GM23248 (cell line): ENCODE results near the gene ALK. TPM values are rescaled to one million over a fixed set of nuclear protein-coding genes. Genes with fewer than 3 reads are reported as not detected.

Source experiments
- DNase-seq: peaks from one replicate; pipeline ENCODE4 v3.0.0-alpha.2; 2015
- H2AFZ ChIP-seq: fragments of 200-600 bp; sonication (generic); 2 replicates; pipeline ENCODE4 v1.6.1; 2016; ENCODE audit warnings: antibody characterized with exemption
- H3F3A ChIP-seq: fragments of 200-600 bp; sonication (generic); 2 replicates; pipeline ENCODE4 v1.6.1; 2016; ENCODE audit warnings: mild to moderate bottlenecking, antibody characterized with exemption, mixed run types; ENCODE audit not compliant: insufficient read depth
- H3K27ac ChIP-seq: fragments of 200-600 bp; sonication (generic); 2 replicates; pipeline ENCODE4 v1.5.1; 2016; ENCODE audit warnings: mild to moderate bottlenecking
- H3K27me3 ChIP-seq: fragments of 200-600 bp; sonication (generic); replicated peaks from 2 replicates; pipeline ENCODE4 v1.6.1; 2016; ENCODE audit warnings: mild to moderate bottlenecking; ENCODE audit not compliant: insufficient read depth
- H3K36me3 ChIP-seq: fragments of 200-600 bp; sonication (generic); 2 replicates; pipeline ENCODE4 v1.6.1; 2016; ENCODE audit warnings: low read depth, mild to moderate bottlenecking
- H3K4me1 ChIP-seq: fragments of 200-600 bp; sonication (generic); 2 replicates; pipeline ENCODE4 v1.6.1; 2016; ENCODE audit warnings: mild to moderate bottlenecking; ENCODE audit not compliant: insufficient read depth
- H3K4me2 ChIP-seq: fragments of 200-600 bp; sonication (generic); one replicate; pipeline ENCODE4 v1.6.1; 2016; ENCODE audit warnings: mild to moderate bottlenecking; ENCODE audit not compliant: unreplicated experiment
- H3K4me3 ChIP-seq: fragments of 200-600 bp; sonication (generic); 2 replicates; pipeline ENCODE4 v1.5.1; 2016; ENCODE audit warnings: mild to moderate bottlenecking
- H3K79me2 ChIP-seq: fragments of 200-600 bp; sonication (generic); 2 replicates; pipeline ENCODE4 v1.6.1; 2016; ENCODE audit warnings: mild to moderate bottlenecking; ENCODE audit not compliant: insufficient read depth
- H3K9ac ChIP-seq: fragments of 200-600 bp; sonication (generic); 2 replicates; pipeline ENCODE4 v1.6.1; 2016; ENCODE audit warnings: mild to moderate bottlenecking
- H3K9me2 ChIP-seq: fragments of 200-600 bp; sonication (generic); 2 replicates; pipeline ENCODE4 v1.6.1; 2016; ENCODE audit warnings: mixed run types, mild to moderate bottlenecking, moderate library complexity; ENCODE audit not compliant: insufficient read depth
- H3K9me3 ChIP-seq: fragments of 200-600 bp; sonication (generic); one replicate; pipeline ENCODE4 v1.6.1; 2017; ENCODE audit warnings: low read depth
- H4K20me1 ChIP-seq: fragments of 200-600 bp; sonication (generic); 2 replicates; pipeline ENCODE4 v1.6.0; 2016; ENCODE audit not compliant: insufficient read depth
- EZH2 ChIP-seq: fragments of 200-600 bp; sonication (generic); IDR thresholded peaks from 2 replicates; pipeline ENCODE4 v1.6.1; 2018; ENCODE audit warnings: antibody characterized with exemption, mild to moderate bottlenecking; ENCODE audit not compliant: insufficient read depth, poor library complexity, severe bottlenecking
- EZH2phosphoT487 ChIP-seq: fragments of 200-600 bp; sonication (generic); IDR thresholded peaks from 2 replicates; pipeline ENCODE4 v1.6.1; 2018; ENCODE audit warnings: antibody characterized with exemption, moderate library complexity, mild to moderate bottlenecking, low read depth; ENCODE audit not compliant: insufficient read depth
- WGBS, 2 experiments: methylation state at CpG; one replicate each; pipeline ENCODE4 v1.1.6; 2015 to 2017; ENCODE audit warnings: low lambda C conversion rate in 2 of 2, low coverage in 1 of 2; ENCODE audit errors: missing lambda C conversion rate in 2 of 2; 5-methylcytosine and 5-hydroxymethylcytosine counted together
- in situ Hi-C: fragments of 300-500 bp; cut with MboI; formaldehyde crosslinking; loops from 2 replicates; pipeline ENCODE4 v1.15.0; 2020
- polyA plus RNA-seq: library from polyadenylated mRNA; unstranded; fragments of >200 nt; fragmentation: Nextera tagmentation; extraction: Ambion mirVana; gene quantifications from 2 replicates; pipeline ENCODE4 v1.2.1, GENCODE V29; 2016
- total RNA-seq: library from RNA; depleted of rRNA; stranded (reverse); fragments of >200 nt; shearing (Covaris generic); gene quantifications from 2 replicates; pipeline ENCODE4 v1.2.3, GENCODE V29; 2014

The ALK gene
- total and polyA plus RNA-seq, 2 experiments from 2014 or later, result under 0.01 to 0.05 TPM

GRCh38 chr2:29332540-29332939 lies 588.8 kb downstream of the ALK start:
- no peaks in the 10 kb centered on the region; the same call in 1 of the 2 replicates for H3K27me3 ChIP-seq
- no peaks in the 10 kb centered on the region for H3F3A ChIP-seq
- TF ChIP-seq EZH2phosphoT487 (no peak), EZH2 (no peak)
- H4K20me1 ChIP-seq, result no peaks in the 10 kb centered on the region
- in situ Hi-C loops, result no loop called here
- H3K4me2 ChIP-seq, result no peak overlapping the region
- H3K27ac ChIP-seq, result no peak overlapping the region
- no peaks in the 10 kb centered on the region for H3K79me2 ChIP-seq
- 91 to 92% methylated on average over 2 of the region's 2 CpGs for WGBS, 2 experiments
- no peaks in the 10 kb centered on the region for H3K36me3 ChIP-seq
- H3K4me1 ChIP-seq, result no peaks in the 10 kb centered on the region
- no peak for DNase-seq
- no peaks in the 10 kb centered on the region for H3K9me2 ChIP-seq
- no peak overlapping the region for H3K4me3 ChIP-seq
- no peak overlapping the region for H3K9ac ChIP-seq
- H2AFZ ChIP-seq, result no peak overlapping the region
- H3K9me3 ChIP-seq, result no peaks in the 10 kb centered on the region

GRCh38 chr2:29329899-29330298 lies 591.5 kb downstream of the ALK start:
- Histone ChIP-seq H3K9me2 (no peaks in the 10 kb centered on the region), H4K20me1 (no peaks in the 10 kb centered on the region), H3K36me3 (no peaks in the 10 kb centered on the region), H2AFZ (no peak overlapping the region), H3K9me3 (no peaks in the 10 kb centered on the region), H3K79me2 (no peaks in the 10 kb centered on the region), H3K4me2 (no peak overlapping the region), H3K27me3 (no peaks in the 10 kb centered on the region; the same call in 1 of the 2 replicates), H3F3A (no peaks in the 10 kb centered on the region), H3K4me1 (no peaks in the 10 kb centered on the region), H3K27ac (no peak overlapping the region), H3K9ac (no peak overlapping the region), H3K4me3 (no peak overlapping the region)
- peak; percentile 17 for DNase-seq
- no peak for TF ChIP-seq EZH2phosphoT487
- no peak for TF ChIP-seq EZH2
- in situ Hi-C loops, result no loop called here
- WGBS, 2 experiments, result 52 to 60% methylated on average over 3 of the region's 3 CpGs

- Histone ChIP-seq H3K27ac (no peak overlapping the region), H3K9ac (no peak overlapping the region), H3K79me2 (no peaks in the 10 kb centered on the region), H2AFZ (no peak overlapping the region), H3F3A (peaks cover 10% of the 10 kb centered on the region), H3K4me3 (no peak overlapping the region), H3K4me1 (peaks cover 24% of the 10 kb centered on the region), H3K9me3 (no peaks in the 10 kb centered on the region), H3K36me3 (no peaks in the 10 kb centered on the region), H3K4me2 (no peak overlapping the region), H3K27me3 (no peaks in the 10 kb centered on the region; the same call in 1 of the 2 replicates), H4K20me1 (no peaks in the 10 kb centered on the region), H3K9me2 (no peaks in the 10 kb centered on the region)
- no peak for TF ChIP-seq EZH2
- TF ChIP-seq EZH2phosphoT487, result no peak
- in situ Hi-C loops, result no loop called here
- 51 to 52% methylated on average over 8 of the region's 8 CpGs for WGBS, 2 experiments
- no peak for DNase-seq
Measured at GRCh38 chr2:29326926-29327325, 594.5 kb downstream of the ALK start.

GRCh38 chr2:29325544-29325943 lies 595.8 kb downstream of the ALK start:
- H4K20me1 ChIP-seq, result no peaks in the 10 kb centered on the region
- no peak overlapping the region for H3K27ac ChIP-seq
- no peak overlapping the region for H2AFZ ChIP-seq
- H3K9me3 ChIP-seq, result no peaks in the 10 kb centered on the region
- no peaks in the 10 kb centered on the region for H3K36me3 ChIP-seq
- WGBS, 2 experiments, result 70 to 81% methylated on average over 3 of the region's 3 CpGs
- peaks cover 10% of the 10 kb centered on the region for H3F3A ChIP-seq
- no peak for TF ChIP-seq EZH2
- no peak for TF ChIP-seq EZH2phosphoT487
- in situ Hi-C loops, result no loop called here
- no peak overlapping the region for H3K9ac ChIP-seq
- no peaks in the 10 kb centered on the region for H3K9me2 ChIP-seq
- H3K27me3 ChIP-seq, result no peaks in the 10 kb centered on the region; the same call in 1 of the 2 replicates
- H3K4me3 ChIP-seq, result no peak overlapping the region
- peaks cover 30% of the 10 kb centered on the region for H3K4me1 ChIP-seq
- no peak overlapping the region for H3K4me2 ChIP-seq
- no peak for DNase-seq
- no peaks in the 10 kb centered on the region for H3K79me2 ChIP-seq

- Histone ChIP-seq H3K4me1 (peaks cover 30% of the 10 kb centered on the region), H3K27me3 (no peaks in the 10 kb centered on the region; the same call in none of the 2 replicates), H3K9me2 (no peaks in the 10 kb centered on the region), H4K20me1 (no peaks in the 10 kb centered on the region), H3F3A (peaks cover 10% of the 10 kb centered on the region), H3K79me2 (no peaks in the 10 kb centered on the region), H3K9me3 (no peaks in the 10 kb centered on the region), H3K4me2 (no peak overlapping the region), H3K27ac (no peak overlapping the region), H3K9ac (no peak overlapping the region), H2AFZ (no peak overlapping the region), H3K36me3 (no peaks in the 10 kb centered on the region), H3K4me3 (no peak overlapping the region)
- peak; percentile 65 for DNase-seq
- in situ Hi-C loops, result loop anchor here (25.0 kb wide), 1 partner anchor 513 kb away; no protein-coding TSS in a partner anchor
- no peak for TF ChIP-seq EZH2phosphoT487
- TF ChIP-seq EZH2, result no peak
- 33 to 38% methylated on average over 3 of the region's 3 CpGs for WGBS, 2 experiments
Measured at GRCh38 chr2:29323961-29324360, 597.4 kb downstream of the ALK start.
